GM12878 (cell line): ENCODE measurements around the gene MAGI1. TPM values are rescaled to one million over a fixed set of nuclear protein-coding genes. Genes with fewer than 3 reads are reported as not detected.

Experiments
- ATAC-seq: fragments of 200-7000 bp; cut with Tn5 transposase; 3 replicates; pipeline ENCODE4 v1.9.1; 2020; ENCODE audit warnings: mild to moderate bottlenecking, moderate library complexity
- BruUV-seq: library from RNA; stranded (reverse); fragments of 400-500 nt; replicated peaks from 2 replicates; lab custom pipeline; 2021; lab: Mats Ljungman, UMichigan
- CTCF ChIA-PET: fragments of 300-600 bp; sonication (Branson Sonifier 250); formaldehyde crosslinking; extraction: SDS; loops from one replicate; lab custom pipeline; 2021; ENCODE audit warnings: inconsistent platforms; lab: Yijun Ruan, JAX
- POLR2A ChIA-PET: fragments of 350-600 bp; formaldehyde crosslinking; extraction: SDS; loops from one replicate; lab custom pipeline; 2021; ENCODE audit warnings: inconsistent platforms; lab: Charles Lee
- RAD21 ChIA-PET: fragments of 300-600 bp; sonication (Branson Sonifier 250); formaldehyde crosslinking; loops from one replicate; lab custom pipeline; 2023; ENCODE audit warnings: antibody characterized with exemption; ENCODE audit not compliant: unreplicated experiment; lab: Charles Lee
- SMC1A ChIA-PET: fragments of 300-600 bp; sonication (Branson Sonifier 250); formaldehyde crosslinking; loops from one replicate; lab custom pipeline; 2023; ENCODE audit not compliant: unreplicated experiment, uncharacterized antibody; lab: Charles Lee
- DNase-seq: peaks from one replicate; pipeline ENCODE4 v3.0.0-alpha.2; 2011; ENCODE audit warnings: low read depth, low spot score
- FAIRE-seq: peaks from 3 replicates; lab custom pipeline; 2011; peaks lifted over from hg19 to GRCh38; lab: Jason Lieb, UNC
- H2AFZ ChIP-seq: 2 replicates; pipeline ENCODE4 v1.6.0; 2011; ENCODE audit warnings: low read depth, low read length, control low read depth; ENCODE audit not compliant: control insufficient read depth
- H3K27ac ChIP-seq: 2 replicates; pipeline ENCODE4 v1.5.1; 2011; ENCODE audit warnings: control low read depth; ENCODE audit not compliant: control insufficient read depth, insufficient read depth
- H3K27me3 ChIP-seq, 2 experiments: replicated peaks in 1 of 2; 2 replicates each; pipeline versions ENCODE4 v1.6.0 to v1.6.1; 2011; ENCODE audit warnings: low read length in 1 of 2; ENCODE audit not compliant: control insufficient read depth in 2 of 2, insufficient read depth in 2 of 2
- H3K36me3 ChIP-seq, 2 experiments: 2 replicates each; pipeline ENCODE4 v1.5.1; 2011; ENCODE audit warnings: low read length in 1 of 2; ENCODE audit not compliant: control insufficient read depth in 2 of 2, insufficient read depth in 2 of 2
- H3K4me1 ChIP-seq: 2 replicates; pipeline ENCODE4 v1.6.1; 2011; ENCODE audit warnings: mild to moderate bottlenecking, low read length, moderate library complexity, mixed read lengths; ENCODE audit not compliant: control insufficient read depth, insufficient read depth
- H3K4me2 ChIP-seq: 2 replicates; pipeline ENCODE4 v1.6.0; 2011; ENCODE audit warnings: control low read depth; ENCODE audit not compliant: control insufficient read depth, insufficient read depth
- H3K4me3 ChIP-seq: fragments of 200-600 bp; sonication (generic); 2 replicates; pipeline ENCODE4 v1.5.1; 2016
- H3K79me2 ChIP-seq: 2 replicates; pipeline ENCODE4 v1.6.0; 2011; ENCODE audit warnings: low read length; ENCODE audit not compliant: control insufficient read depth, insufficient read depth
- H3K9ac ChIP-seq: 2 replicates; pipeline ENCODE4 v1.8.0; 2011; ENCODE audit warnings: low read length, control low read depth, mixed read lengths; ENCODE audit not compliant: control insufficient read depth, insufficient read depth
- H3K9me3 ChIP-seq: replicated peaks from 3 replicates; pipeline ENCODE4 v1.5.1; 2011; ENCODE audit warnings: mild to moderate bottlenecking, low read length; ENCODE audit not compliant: control insufficient read depth, insufficient read depth
- H4K20me1 ChIP-seq: 2 replicates; pipeline ENCODE4 v1.6.0; 2011; ENCODE audit not compliant: control insufficient read depth, insufficient read depth
- BHLHE40 ChIP-seq, 2 experiments: fragments of 450-650 bp in 1 of 2; IDR thresholded peaks; 2 replicates each; pipeline ENCODE4 v1.6.1; 2011 to 2017; ENCODE audit warnings: low read depth in 2 of 2, borderline replicate concordance in 1 of 2, improper control_type of control experiment in 1 of 2, low read length in 1 of 2, mild to moderate bottlenecking in 1 of 2
- CREM ChIP-seq: IDR thresholded peaks from 2 replicates; pipeline ENCODE4 v1.6.1; 2014; ENCODE audit warnings: antibody characterized with exemption, low read depth
- PAX5 ChIP-seq: IDR thresholded peaks from 2 replicates; pipeline ENCODE4 v1.6.1; 2011; ENCODE audit warnings: low read depth, low read length, borderline replicate concordance
- SMAD1 ChIP-seq: fragments of 450-650 bp; IDR thresholded peaks from 2 replicates; pipeline ENCODE4 v1.6.1; 2018; ENCODE audit warnings: mild to moderate bottlenecking, low read depth; ENCODE audit not compliant: partially characterized antibody
- SMAD5 ChIP-seq: IDR thresholded peaks from 2 replicates; pipeline ENCODE4 v1.6.1; 2016; ENCODE audit warnings: antibody characterized with exemption, low read depth
- SPI1 ChIP-seq: IDR thresholded peaks from 2 replicates; pipeline ENCODE4 v1.6.1; 2011; ENCODE audit warnings: low read depth, mild to moderate bottlenecking, low read length, moderate library complexity, borderline replicate concordance; ENCODE audit not compliant: insufficient read depth
- SRF ChIP-seq, 2 experiments: IDR thresholded peaks; 2 replicates each; pipeline ENCODE4 v1.6.1; 2011; ENCODE audit warnings: low read depth in 2 of 2, low read length in 2 of 2, mild to moderate bottlenecking in 1 of 2, moderate library complexity in 1 of 2
- YBX1 ChIP-seq: fragments of 450-650 bp; IDR thresholded peaks from 2 replicates; pipeline ENCODE4 v1.6.1; 2016; ENCODE audit warnings: antibody characterized with exemption
- ZNF384 ChIP-seq: IDR thresholded peaks from 2 replicates; pipeline ENCODE4 v1.6.1; 2012; ENCODE audit warnings: low read depth, mild to moderate bottlenecking, low read length, improper control_type of control experiment, borderline replicate concordance
- ZNF622 ChIP-seq: fragments of 450-650 bp; IDR thresholded peaks from 2 replicates; pipeline ENCODE4 v1.6.1; 2017; ENCODE audit warnings: mild to moderate bottlenecking, inconsistent platforms
- WGBS: methylation state at CpG from one replicate; pipeline ENCODE4 v1.1.6; 2016; ENCODE audit warnings: low lambda C conversion rate; ENCODE audit not compliant: insufficient replicate concordance, insufficient coverage; ENCODE audit errors: missing lambda C conversion rate; 5-methylcytosine and 5-hydroxymethylcytosine counted together
- in situ Hi-C: fragments of 300-500 bp; cut with MboI; formaldehyde crosslinking; loops from 9 replicates; pipeline ENCODE4 v1.14.3; 2018; ENCODE audit warnings: mixed read lengths
- intact Hi-C: fragments of 100-400 bp; cut with micrococcal nuclease; formaldehyde crosslinking; loops from one replicate; pipeline ENCODE4 v1.14.2; 2022; ENCODE audit not compliant: unreplicated experiment
- polyA plus RNA-seq, 11 experiments: library from polyadenylated mRNA; depleted of rRNA in 4 of 11; unstranded in 6 of 11; stranded (reverse) in 5 of 11; fragments of >200 nt; fragmentation: Nextera tagmentation in 4 of 11; fragmentation: Illumina TruSeq in 1 of 11; extraction: Ambion mirVana in 4 of 11; extraction: Trizol in 1 of 11; gene quantifications; 1 replicate in 1 of 11; 2 replicates in 10 of 11; pipeline versions ENCODE4 v1.2.1 to v1.2.3, GENCODE V29; 2011 to 2016; ENCODE audit warnings: inconsistent platforms in 2 of 11, missing spikeins in 2 of 11, low read depth in 1 of 11
- total RNA-seq, 4 experiments: library from RNA; depleted of rRNA in 3 of 4; stranded (reverse); fragments of >200 nt in 3 of 4; fragmentation: Illumina TruSeq in 1 of 4; extraction: Trizol in 1 of 4; gene quantifications; 2 replicates each; pipeline versions ENCODE4 v1.2.1 to v1.2.3, GENCODE V29; 2013 to 2021

MAGI1 gene
- total and polyA plus RNA-seq, 10 of the 15 experiments (the other 5 are each of a cell fraction or from before 2014, with no cell fraction given), result 0.02 to 3.3 (median 0.29) TPM; not detected in 1

- no peaks in the 10 kb centered on the region for H3K4me1 ChIP-seq
- RAD21 ChIA-PET, result no interaction called here
- H3K36me3 ChIP-seq, result no peaks in the 10 kb centered on the region
- H3K27me3 ChIP-seq, result no peaks in the 10 kb centered on the region
- H3K4me3 ChIP-seq, result no peak overlapping the region
- H2AFZ ChIP-seq, result no peak overlapping the region
- H3K79me2 ChIP-seq, result no peaks in the 10 kb centered on the region
- H4K20me1 ChIP-seq, result no peaks in the 10 kb centered on the region
- no peak for TF ChIP-seq YBX1
- TF ChIP-seq ZNF622, result no peak
- TF ChIP-seq SRF (IDR thresholded peaks at IDR 0.05; ENCODE audit: low read depth in 2 of 2, low read length in 2 of 2), result no peak
- no peak for TF ChIP-seq PAX5
- no peak for TF ChIP-seq CREM
- no peak for TF ChIP-seq SPI1
- no peak overlapping the region for H3K27ac ChIP-seq
- SMC1A ChIA-PET, result no interaction called here
- FAIRE-seq (no peak), ATAC-seq (no peak), DNase-seq (no peak)
- H3K9ac ChIP-seq, result no peak overlapping the region
- no TSS peak for BruUV-seq
- no peaks in the 10 kb centered on the region for H3K9me3 ChIP-seq
- CTCF ChIA-PET, result interaction anchor here (0.7 kb wide), 1 partner anchor 38 kb away, joined by 3 read pairs; no protein-coding TSS in a partner anchor
- H3K4me2 ChIP-seq, result no peak overlapping the region
- intact Hi-C loops, result no loop called here
- POLR2A ChIA-PET, result interaction anchor here (0.7 kb wide), 1 partner anchor 448 kb away, joined by 3 read pairs; no protein-coding TSS in a partner anchor
- in situ Hi-C loops, result no loop called here
- 17% methylated on average over 4 of the region's 4 CpGs for WGBS
Measured at GRCh38 chr3:65523878-65524277, 514.8 kb downstream of the MAGI1 start.

- WGBS, result 2% methylated on average over 2 of the region's 2 CpGs
- RAD21 ChIA-PET, result no interaction called here
- in situ Hi-C loops, result no loop called here
Measured at GRCh38 chr3:65521032-65521431, 517.7 kb downstream of the MAGI1 start.

More at GRCh38 chr3:65521032-65521431, 517.7 kb downstream of the MAGI1 start:
- Histone ChIP-seq H3K9me3 (no peaks in the 10 kb centered on the region), H3K36me3 (no peaks in the 10 kb centered on the region), H3K27me3 (no peaks in the 10 kb centered on the region), H2AFZ (no peak overlapping the region), H3K4me1 (no peaks in the 10 kb centered on the region), H4K20me1 (no peaks in the 10 kb centered on the region), H3K9ac (no peak overlapping the region), H3K27ac (no peak overlapping the region), H3K4me3 (no peak overlapping the region), H3K4me2 (no peak overlapping the region), H3K79me2 (no peaks in the 10 kb centered on the region)
- intact Hi-C loops, result no loop called here
- CTCF ChIA-PET, result no interaction called here
- POLR2A ChIA-PET, result no interaction called here
- DNase-seq (no peak), FAIRE-seq (no peak), ATAC-seq (no peak)
- no TSS peak for BruUV-seq
- SMC1A ChIA-PET, result no interaction called here
- TF ChIP-seq BHLHE40 (IDR thresholded peaks at IDR 0.05; ENCODE audit: borderline replicate concordance in 1 of 2, low read depth in 2 of 2, low read length in 1 of 2), result no peak
- no peak for TF ChIP-seq SMAD1
- no peak for TF ChIP-seq SMAD5
- no peak for TF ChIP-seq ZNF384
- TF ChIP-seq, all 136 proteins: peak for 0
